ENCODE data around the gene TBATA.

DNA sequence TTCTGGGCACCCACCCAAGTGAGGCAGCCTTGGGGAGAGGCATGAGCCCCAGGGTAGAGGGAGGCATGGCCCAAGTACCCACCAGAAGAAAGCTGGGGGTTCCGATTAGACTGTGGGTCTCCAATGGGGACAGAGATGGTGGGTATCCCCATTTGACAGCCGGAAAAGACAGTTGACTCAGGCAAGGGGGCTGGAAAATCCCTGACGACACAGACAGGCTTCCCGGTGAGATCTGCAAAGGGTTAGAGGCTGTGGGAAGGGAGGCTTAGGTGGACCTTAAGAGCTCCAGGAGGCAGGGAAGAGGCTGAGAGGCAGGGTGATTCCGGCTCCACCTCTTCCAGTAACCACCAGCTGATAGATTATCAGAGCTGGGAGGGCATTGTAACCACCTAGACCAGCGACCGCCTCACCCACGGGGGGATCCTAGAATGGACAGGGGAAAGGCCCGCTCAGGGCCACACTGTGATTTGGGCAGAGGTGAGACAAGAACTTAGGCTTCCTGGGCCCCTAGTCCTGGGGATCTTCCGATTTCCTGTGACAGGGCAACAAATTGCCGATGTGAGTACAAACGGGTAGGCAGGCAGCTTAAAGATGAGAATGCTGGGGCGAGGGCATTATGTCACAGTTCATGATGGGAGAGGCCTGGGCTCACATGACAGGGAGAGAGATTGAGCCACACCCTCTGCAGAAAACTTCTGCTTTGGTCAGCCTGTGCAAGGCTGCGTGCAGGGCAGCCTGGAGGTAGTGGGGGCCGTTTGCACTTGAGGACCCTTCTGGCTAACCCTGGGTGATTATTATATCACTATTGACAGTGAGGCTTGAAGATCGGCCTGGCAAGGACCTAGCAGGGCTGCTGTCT lies 5.4 kb downstream of the TBATA start:
- no peak for TF ChIP-seq CREM (CRISPR knock-in tag; IDR thresholded peaks at IDR 0.05)
- no peak for TF ChIP-seq MAX (CRISPR knock-in tag; IDR thresholded peaks at IDR 0.05)
- TF ChIP-seq, protein P1, sequence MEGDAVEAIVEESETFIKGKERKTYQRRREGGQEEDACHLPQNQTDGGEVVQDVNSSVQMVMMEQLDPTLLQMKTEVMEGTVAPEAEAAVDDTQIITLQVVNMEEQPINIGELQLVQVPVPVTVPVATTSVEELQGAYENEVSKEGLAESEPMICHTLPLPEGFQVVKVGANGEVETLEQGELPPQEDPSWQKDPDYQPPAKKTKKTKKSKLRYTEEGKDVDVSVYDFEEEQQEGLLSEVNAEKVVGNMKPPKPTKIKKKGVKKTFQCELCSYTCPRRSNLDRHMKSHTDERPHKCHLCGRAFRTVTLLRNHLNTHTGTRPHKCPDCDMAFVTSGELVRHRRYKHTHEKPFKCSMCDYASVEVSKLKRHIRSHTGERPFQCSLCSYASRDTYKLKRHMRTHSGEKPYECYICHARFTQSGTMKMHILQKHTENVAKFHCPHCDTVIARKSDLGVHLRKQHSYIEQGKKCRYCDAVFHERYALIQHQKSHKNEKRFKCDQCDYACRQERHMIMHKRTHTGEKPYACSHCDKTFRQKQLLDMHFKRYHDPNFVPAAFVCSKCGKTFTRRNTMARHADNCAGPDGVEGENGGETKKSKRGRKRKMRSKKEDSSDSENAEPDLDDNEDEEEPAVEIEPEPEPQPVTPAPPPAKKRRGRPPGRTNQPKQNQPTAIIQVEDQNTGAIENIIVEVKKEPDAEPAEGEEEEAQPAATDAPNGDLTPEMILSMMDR (IDR thresholded peaks at IDR 0.05), result no peak
- no peak for TF ChIP-seq CBFB (CRISPR knock-in tag; IDR thresholded peaks at IDR 0.05; ENCODE audit: low read depth)
- no peak for TF ChIP-seq TP53 (CRISPR knock-in tag; IDR thresholded peaks at IDR 0.05)
- TF ChIP-seq ZNF512 (CRISPR knock-in tag; IDR thresholded peaks at IDR 0.05; ENCODE audit: borderline replicate concordance), result no peak
- no peak for TF ChIP-seq ESRRA (CRISPR knock-in tag; IDR thresholded peaks at IDR 0.05; ENCODE audit: borderline replicate concordance)
- TF ChIP-seq, protein P2, sequence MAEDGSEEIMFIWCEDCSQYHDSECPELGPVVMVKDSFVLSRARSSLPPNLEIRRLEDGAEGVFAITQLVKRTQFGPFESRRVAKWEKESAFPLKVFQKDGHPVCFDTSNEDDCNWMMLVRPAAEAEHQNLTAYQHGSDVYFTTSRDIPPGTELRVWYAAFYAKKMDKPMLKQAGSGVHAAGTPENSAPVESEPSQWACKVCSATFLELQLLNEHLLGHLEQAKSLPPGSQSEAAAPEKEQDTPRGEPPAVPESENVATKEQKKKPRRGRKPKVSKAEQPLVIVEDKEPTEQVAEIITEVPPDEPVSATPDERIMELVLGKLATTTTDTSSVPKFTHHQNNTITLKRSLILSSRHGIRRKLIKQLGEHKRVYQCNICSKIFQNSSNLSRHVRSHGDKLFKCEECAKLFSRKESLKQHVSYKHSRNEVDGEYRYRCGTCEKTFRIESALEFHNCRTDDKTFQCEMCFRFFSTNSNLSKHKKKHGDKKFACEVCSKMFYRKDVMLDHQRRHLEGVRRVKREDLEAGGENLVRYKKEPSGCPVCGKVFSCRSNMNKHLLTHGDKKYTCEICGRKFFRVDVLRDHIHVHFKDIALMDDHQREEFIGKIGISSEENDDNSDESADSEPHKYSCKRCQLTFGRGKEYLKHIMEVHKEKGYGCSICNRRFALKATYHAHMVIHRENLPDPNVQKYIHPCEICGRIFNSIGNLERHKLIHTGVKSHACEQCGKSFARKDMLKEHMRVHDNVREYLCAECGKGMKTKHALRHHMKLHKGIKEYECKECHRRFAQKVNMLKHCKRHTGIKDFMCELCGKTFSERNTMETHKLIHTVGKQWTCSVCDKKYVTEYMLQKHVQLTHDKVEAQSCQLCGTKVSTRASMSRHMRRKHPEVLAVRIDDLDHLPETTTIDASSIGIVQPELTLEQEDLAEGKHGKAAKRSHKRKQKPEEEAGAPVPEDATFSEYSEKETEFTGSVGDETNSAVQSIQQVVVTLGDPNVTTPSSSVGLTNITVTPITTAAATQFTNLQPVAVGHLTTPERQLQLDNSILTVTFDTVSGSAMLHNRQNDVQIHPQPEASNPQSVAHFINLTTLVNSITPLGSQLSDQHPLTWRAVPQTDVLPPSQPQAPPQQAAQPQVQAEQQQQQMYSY (CRISPR knock-in tag; IDR thresholded peaks at IDR 0.05), result no peak
